T-helper 9 cell (primary cell): Measurements from ENCODE around the gene RPL28.

Experiments used
- DNase-seq: peaks from one replicate; pipeline ENCODE4 v3.0.0-alpha.2; 2020

RPL28 gene

DNA sequence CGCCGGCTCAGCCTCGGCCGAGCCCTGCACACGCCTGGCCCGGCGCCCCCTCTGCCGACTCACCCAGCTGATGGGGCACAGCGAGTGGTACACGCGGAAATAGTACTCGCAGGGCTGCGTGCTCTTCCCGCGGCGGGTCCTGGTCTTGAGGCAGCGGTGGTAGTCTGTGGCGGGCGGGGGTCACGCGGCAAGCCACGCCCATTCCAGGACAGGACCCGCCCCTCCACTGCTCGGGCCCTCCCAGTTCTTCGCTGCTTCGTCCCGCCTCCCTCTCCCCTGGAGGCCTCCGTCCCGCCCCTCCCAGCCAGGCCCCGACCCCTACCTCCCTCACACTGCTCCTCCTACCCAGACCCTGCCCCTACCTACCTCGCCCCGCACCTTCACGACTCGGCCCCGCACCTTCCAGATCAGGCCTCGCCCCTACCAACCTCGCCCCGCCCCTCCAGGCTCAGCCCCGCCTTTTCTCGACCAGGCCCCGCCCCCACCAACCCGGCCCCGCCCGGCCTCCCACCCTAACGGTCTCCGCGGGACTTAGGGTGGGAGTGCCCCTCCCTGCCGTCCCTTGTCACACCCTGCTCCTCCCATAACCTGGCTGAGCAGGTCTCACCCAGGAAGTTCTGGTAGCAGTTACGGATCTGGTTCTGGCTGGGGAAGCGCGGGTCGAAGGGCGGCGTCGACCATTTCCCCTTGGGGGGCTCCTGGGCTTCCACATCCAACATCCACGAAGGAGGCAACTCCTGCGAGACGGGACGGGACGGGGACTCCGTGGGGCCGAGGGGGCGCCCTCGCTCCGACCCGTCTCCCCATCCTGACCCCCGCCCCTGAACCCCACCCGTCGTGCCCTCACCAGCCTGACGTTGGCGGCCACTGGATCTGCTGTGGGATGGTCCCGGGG is 31.7 kb upstream of the RPL28 start:
- DNase-seq: peak; percentile 62

DNA sequence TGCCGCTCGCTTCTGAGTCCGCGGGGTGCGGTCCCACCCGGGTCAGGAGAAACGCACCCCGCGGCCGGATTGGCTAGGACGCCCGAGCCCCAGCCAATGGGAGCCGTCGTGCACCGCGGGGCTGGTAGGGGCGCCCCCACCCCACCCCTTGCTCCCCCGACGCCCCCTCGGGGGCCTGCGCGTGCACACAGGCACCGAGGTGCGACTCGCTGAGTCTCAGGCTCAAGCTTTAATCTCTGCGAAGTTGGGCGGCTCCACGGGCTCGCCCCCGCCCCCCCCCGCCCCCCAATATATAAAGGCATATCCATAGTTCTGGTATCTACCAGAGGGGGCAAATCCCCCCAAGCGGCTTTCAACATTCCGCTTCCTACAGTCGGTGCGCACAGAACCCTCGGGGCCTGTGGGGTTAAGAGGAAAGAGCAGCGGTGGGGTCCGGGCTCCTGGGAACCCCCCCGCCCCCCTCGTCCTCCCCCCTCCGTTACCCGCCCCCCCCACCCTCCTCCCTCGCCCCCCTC is 31.0 kb upstream of the RPL28 start, which contains the start of gene COX6B2:
Gene COX6B2 (minus strand): TSS at position 22 of the 515 bp plus-strand sequence. CDS start 198 bp downstream, outside the sequence.
- no peak for DNase-seq

DNA sequence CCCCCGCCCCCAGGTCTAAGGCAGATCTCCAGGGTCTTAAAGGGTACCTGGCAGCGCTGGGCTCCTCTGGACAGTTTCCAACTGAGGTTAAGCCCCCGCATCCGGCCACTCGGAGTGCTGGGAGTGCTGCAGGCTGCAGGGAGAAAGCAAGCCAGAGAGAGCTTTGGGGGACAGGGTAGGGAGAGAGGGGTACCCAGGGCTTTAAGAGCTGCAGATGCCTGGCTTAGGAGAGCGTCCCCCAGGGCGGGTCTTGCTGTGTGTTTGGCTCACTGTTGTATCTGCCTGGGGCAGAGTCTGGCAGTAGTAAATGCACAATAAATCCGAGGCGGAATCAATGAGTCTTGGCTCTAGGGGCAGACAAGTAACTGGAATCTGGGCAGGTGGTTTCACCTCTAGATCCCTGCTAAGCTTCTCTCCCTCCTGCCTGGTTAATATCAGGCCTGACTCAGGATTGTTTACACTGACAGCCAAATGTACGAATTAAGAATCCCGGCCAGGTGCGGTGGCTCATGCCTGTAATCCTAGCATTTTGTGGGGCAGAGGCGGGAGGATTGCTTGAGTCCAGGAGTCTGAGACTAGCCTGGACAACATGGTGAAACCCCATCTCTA is 30.4 kb upstream of the RPL28 start:
- no peak for DNase-seq

DNA sequence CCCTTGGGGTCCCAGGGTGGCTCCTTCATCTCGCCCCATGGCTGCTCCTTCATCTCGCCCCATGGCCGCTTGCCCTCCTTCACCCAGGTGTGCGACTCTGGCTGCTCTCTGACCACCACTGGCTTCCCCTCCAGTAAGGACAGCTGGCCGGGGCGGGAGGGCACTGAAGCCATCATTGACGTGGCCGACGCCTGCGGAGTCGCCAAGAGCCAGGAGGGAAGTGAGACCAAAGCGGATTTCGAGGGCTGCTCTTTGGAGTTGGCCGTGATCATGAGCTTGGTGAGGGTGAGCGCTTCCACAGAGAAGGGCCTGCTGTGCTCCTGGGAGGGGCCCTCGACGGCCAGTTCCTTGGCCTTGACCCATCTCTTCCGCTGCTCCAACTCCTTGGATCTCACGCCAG is 27.2 kb upstream of the RPL28 start:
- DNase-seq: no peak

DNA sequence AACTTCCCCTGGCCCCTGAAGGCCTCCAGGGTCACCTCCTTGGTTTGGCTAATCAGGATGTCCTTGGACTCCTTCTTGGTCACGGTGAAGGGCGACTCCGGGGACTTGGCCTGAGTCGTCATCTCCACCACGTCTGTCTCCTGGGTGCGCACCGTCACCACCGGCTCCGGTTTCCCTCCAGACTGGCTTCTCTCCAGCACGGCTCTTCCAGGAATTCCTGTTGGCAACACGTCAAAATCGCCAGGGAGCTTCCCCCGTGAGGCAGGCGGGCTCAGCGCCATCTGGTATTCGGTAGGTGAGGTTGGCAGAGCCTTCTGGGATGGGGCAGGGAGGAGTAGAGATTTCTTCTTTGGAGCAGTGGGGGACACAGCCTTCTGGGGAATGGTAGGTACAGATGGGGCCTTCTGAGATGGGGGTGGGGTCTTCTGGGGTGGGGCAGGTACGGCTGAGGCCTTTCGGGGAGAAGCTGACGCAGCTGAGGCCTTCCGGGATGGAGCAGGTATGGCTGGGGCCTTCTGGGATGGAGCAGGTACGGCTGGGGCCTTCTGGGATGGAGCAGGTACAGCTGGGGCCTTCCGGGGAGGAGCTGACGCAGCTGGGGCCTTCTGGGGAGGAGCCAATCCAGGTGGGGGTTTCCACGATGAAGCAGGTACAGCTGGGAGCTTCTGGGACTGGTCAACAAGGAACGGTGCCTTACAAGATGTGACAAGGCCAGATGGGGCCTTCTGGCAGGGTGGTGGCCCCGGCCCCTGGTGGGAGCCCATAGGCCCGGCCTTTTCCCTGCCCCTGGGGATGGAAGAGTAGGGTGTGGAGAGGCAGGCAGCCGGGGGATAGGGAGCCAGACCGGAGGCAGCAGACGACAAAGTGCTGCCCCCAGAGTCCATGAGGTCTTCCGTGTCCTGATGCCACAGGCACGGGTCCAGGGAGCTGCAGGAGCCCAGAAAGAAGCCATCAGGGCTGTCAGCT is 26.5 kb upstream of the RPL28 start:
- DNase-seq: no peak

DNA sequence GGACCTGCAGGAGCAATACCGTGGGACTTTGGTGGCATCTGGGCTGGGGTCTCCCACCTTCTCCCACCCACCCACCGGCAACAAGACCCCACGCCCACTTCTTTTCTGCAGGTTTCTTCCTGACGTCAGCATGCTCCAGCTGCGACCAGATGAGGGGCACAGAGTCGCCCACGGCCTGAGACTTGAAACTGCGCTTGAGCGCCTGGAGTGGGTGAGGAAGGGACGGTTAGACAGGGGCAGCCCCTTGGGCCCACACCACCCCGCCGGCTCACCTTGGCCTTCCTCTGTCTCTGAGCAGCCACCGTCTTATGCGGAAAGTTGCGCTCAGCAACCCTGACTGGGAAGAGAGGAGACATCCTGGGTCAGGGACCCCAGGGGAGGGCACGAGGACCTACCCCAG is 24.8 kb upstream of the RPL28 start:
- DNase-seq: no peak

DNA sequence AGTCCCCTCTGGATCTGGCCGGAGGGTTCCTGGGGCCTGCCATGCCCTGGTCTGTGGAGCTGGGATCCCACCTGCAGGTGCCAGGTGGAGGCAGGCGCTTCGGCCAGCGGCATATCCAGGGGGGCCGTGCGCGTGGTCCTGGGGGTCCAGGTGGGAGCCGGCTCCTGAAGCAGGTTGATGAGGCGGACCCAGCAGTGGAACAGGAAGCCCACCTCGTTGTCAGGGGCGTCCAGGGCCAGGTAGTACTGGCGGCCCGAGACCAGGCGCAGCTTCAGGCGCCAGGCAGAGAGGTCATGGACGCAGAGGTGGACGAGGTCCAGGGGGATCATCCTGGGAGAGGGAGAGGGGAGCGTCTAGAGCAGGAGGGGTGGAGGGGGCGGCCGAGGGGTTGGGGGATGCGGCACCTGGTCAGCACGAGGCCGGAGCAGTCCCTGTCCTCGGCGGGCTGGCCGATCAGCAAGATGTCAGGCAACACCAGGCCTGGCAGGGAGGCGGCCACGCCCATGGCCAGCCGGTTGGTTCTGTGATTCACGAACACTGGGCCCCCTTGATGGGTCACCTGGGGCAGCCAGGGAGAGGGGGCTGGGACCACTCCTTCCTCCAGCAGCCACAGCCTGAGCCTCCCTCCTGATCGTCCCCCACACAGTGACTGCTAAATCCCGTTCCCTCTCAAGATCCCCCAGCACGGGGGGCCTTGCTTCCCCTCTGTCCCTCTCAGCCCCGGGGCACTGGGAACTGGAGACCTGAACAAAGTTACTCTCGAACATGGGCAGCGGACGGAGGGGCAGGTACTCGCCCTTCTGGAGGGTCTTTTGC is 23.4 kb upstream of the RPL28 start:
- no peak for DNase-seq

DNA sequence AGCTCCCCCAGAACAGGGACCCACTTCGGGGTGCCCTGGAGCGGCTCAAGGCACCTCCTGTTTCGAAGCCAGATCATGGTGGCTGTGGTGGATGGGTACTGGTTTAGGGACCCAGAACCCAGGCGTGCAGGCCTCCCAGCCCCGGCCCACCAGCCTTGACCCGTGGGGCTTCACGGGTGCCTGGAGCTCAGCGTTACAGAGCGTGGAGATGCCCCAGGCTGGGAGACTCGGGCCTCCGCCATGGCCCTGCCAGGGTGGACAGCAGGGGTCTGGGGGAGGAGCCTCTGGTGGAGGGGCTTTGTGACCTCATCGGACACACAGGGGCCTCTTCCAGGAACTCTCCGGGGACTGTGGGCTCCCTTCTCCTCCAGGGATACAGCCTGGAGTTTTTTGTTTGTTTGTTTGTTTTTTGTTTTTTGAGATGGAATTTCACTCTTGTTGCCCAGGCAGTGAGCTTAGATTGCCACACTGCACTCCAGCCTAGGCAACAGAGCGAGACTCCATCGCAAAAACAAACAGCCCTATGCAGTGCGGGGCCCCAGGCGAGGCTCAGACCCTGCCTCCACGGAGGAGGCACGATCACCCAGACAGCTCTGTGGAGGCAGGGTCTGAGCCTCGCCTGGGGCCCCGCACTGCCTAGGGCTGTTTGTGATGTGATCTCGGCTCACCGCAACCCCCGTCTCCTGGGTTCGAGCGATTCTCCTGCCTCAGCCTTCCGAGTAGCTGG is 22.6 kb upstream of the RPL28 start, which contains the start of gene GARIN5B:
Gene GARIN5B (minus strand): TSS at position 271 of the 727 bp plus-strand sequence. CDS start 194 bp downstream, at position 77.
- DNase-seq: no peak

DNA sequence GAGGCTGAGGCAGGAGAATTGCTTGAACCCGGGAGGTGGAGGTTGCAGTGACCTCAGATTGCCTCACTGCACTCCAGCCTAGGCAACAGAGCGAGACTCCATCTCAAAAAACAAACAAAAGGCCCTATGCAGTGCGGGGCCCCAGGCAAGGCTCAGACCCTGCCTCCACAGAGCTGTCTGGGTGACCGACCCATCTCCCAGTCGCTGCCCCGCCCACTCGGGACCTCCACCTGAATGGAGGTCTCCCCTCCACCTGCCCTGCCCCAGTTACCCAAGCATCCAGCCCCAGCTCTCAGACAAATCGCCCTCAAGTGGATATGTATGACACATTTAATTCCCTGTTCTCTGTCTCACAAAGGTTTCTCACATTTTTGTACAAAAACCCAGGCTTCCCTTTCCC is 20.5 kb upstream of the RPL28 start:
- no peak for DNase-seq

DNA sequence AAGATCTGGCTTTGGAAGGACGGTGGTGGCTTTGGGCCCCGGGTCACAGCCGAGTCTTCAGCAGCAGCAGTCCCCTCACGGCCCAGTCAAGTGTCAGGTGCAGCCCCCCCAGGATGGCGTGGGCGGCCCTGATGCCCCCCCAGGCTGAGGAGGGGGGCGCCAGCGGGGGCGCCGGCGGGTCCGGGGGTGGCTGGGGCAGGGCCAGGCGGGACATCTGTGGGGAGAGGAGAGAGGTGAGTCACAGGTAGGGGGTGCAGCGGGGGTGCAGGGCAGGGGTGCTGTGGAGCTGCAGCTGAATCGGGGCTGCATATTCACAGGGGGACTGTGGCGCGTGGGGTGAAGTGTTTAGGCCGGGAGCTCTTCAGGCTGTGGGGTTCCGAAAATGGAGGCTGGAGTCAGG is 19.8 kb upstream of the RPL28 start:
- no peak for DNase-seq

DNA sequence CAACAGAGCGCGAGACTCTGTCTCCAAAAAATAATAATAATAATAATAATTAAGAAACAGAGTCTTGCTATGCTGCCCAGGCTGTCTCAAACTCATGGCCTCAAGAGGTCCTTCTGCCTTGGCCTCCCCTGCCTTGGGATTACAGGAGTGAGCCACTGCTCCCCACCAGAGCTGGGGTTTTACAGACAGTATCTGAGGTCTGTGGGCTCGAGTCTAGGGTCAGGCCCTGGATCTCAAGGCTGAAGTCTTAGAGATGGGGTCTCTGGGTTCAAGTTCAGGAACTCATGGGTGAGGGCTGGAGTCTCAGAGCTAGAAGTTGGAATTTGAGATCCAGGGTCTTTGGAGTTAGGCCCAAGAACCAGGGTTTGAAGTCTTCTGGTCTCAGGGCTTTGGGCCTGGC is 18.9 kb upstream of the RPL28 start:
- DNase-seq: no peak

DNA sequence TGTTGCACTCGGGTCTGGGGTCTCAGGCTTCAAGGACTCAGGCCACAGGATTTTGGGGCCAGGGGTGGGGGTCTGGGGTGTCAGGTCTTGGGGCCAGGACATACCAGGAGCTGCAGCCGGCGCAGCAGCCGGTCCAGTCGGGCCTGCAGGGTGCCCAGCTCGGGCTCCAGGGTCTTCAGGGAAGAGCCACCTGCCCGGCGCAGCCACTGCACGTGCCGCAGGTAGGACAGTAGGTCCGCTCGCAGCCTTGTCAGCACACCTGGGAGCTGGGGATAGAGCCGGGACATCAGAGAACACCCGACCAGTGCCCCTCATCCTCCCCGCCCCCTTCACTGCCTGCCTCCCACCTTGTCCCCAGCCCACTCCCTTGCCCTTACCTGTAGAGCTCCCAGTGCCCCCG is 17.6 kb upstream of the RPL28 start:
- no peak for DNase-seq

DNA sequence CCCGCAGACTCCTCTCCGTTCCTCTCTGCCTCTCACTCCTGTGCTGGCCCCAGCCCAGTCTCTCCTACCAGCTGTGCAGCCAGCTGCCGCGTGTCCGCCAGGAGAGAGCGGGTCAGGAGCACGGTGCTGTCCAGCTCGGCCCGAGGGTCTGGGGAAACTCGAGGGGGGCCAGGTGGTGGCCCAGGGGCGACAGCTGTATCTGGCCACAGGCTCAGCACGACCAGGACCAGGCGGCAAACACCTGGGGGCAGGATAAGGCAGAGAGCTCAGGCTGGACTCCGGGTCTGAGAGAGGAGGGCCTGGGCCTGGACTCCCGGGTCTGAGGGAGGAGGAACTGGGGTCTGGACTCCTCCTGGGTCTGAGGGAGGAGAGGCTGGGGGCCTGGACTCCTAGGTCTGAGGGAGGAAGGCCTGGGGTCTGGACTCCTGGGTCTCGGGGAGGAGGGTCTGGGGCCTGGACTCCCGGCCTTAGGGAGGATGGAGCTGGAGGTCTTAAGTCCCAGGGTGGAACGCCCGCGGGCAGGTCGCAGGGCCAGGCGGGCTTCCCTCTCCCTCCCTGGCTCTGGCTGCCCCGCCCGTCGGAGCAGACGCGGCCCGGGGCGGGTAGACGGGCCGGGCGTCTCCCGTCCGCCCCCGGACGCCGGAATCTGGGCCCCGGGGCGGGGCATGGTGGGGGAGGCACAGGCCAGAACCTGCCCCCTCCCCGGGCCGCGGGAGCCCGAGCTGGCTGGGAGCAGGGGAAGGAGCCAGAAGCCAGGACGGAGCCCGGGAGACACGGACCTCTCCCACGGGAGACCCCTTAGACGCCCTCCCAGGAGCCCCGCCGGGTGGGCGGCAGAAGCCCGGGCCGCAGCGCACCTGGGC is 16.8 kb upstream of the RPL28 start:
- DNase-seq: no peak

DNA sequence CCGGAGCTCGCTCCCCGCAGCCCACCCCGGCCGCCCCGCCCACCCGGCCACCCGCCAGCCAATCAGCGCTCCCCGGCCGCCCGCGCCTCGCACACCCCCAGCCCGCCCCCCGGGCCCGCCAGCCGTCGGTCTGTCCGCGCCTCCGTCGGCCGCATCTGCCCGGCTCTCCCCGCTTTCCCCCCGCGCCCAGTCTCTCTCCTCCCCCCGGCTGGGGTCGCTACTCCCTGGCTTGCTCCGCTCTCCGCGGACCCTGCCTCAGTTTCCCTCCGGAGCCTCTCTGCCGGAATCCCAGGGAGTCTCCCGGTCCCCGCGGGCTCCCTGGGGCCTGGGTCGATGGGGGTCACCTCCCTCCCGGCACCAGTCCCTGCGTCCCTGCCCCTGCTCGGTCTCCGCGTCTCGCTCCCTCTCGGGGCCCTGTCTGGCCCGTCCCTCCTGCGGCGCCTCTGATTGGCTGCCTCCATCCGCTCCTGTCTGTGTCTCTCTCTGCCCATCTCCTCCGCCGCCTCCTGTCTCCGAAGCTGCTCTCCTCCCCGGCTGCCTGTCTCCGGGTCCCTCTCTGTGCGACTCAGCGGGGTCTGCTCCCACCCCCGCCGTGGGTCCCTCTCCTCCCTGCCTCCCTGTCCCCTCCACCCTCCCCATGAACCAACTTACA is 16.0 kb upstream of the RPL28 start:
- DNase-seq: peak; percentile 24

DNA sequence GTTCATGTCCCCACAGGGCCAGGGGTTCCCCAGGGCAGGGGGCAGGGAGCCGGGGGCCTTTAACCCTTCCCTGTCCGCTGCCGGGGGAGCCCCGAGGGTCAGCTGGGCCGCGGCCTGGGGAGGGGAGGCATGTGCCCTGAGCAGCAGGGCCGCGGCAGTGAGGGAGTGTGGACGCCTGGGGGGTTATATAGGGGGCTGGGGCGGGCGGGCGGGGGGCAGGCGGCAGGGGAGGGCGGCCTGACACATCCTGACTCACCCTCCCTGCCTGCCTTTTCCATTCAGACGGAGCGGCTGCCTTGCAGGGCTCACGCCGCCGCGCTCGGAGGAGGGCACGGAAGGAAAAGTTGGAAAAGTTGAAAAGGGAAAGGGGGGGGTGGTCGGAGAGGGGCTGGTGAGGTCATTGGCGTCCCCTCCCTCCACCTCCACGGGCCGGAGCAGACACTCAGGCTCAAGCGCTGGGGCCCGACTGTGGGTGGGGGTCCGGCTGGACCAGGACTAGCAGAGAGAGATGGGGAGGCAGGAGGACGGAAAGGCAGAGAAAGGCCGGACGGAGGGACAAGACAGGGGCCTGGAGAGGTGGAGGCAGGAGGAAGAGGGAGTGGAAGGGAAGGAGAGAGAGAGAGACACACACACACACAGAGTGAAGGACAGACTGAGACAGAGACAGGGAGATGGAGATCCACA is 15.3 kb upstream of the RPL28 start, which contains the start of gene IL11:
Gene IL11 (minus strand): TSS at position 159 of the 684 bp plus-strand sequence. CDS start 153 bp downstream, at position 6.
- no peak for DNase-seq

DNA sequence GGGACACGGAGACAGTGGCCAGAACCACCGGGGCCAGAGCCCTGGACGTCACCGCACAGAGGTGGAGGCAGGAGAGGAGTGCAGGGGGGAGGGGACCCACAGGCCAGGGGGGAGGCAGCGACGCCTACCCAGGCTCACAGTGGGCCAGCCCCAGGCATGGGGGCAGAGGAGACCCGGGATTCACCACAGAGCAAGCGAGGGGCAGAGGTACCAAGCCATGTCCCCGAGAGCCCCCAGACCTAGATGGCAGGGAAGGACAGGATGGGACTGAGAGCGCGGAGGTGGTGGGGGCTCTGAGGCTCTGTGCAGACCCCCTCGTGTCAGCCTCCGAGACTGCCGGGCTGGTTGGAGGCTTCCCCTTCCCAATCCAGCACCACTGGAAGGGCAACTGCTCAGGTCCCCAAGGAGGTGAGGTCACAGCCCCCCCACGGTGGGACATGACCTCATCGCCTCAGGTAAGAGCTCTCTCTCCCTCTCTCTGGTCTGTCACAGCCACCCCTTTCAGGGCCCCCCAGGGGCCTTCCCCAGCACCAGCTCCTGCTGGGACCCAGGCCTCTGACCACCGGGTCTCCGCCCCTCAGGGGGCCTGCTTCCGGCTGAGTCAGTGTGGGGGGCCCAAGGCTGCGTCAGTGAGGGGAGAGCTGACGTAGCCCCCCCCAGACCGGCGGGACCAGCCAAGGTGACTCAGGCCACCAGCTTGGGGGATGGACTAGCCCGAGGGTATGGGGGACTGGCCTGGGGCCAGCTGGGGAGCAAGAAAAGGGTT is 13.2 kb upstream of the RPL28 start:
- no peak for DNase-seq

DNA sequence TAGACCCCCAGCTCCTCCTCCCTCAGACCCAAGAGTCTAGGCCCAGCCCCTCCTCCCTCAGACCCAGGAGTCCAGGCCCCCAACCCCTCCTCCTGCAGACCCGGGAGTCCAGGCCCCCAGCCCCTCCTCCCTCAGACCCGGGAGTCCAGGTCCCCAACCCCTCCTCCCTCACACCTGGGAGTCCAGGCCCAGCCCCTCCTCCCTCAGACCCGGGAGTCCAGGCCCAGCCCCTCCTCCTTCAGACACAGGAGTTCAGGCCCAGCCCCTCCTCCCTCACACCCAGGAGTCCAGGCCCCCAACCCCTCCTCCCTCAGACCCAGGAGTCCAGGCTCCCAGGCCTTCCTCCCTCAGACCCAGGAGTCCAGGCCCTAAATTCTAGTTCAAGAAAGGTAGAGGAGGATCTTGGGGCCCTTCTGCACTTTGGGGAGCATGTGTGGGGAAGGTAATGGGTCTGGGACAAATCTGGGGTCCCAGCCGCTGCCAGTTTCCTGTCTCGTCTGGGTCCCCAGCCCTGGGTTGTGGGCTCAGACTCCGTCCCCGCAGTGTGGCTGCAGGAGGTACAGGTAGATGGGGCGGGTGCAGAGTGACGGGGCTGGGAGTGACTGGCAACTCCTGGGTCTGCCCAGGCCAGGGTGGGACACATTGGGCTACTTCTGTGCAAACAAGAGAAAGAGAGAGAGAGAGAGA is 12.3 kb upstream of the RPL28 start:
- DNase-seq: no peak
